Activated T-cell treated with anti-CD3 and anti-CD28 coated beads, Interleukin-2, amount 50 U/mL, for 72 hours (primary cell): ENCODE measurements around the gene MIP. TPM values are rescaled to one million over a fixed set of nuclear protein-coding genes. Genes with fewer than 3 reads are reported as not detected.
A peak's percentile ranks its signal among the peaks of the same experiment; 100 is the strongest.
"Not testable (repeated sequence)": the region's sequence is repeated elsewhere in the genome, so short reads cannot be mapped to it uniquely, and the experiment has no call there.

Source experiments
- ATAC-seq, 2 donors: fragments of 150-1000 bp; cut with Tn5 transposase; replicated peaks in 1 of 2; 2 replicates each; pipeline ENCODE4 v1.10.0; 2021; ENCODE audit warnings: moderate library complexity in 2 of 2, mild to moderate bottlenecking in 1 of 2
- DNase-seq, 2 donors: peaks; one replicate each; pipeline ENCODE4 v3.0.0; 2021 to 2022; ENCODE audit warnings: mixed read lengths in 1 of 2
- H3K27ac Mint-ChIP-seq: one replicate; pipeline ENCODE4 v1.8.0; 2022; ENCODE audit warnings: mild to moderate bottlenecking, moderate library complexity, mixed read lengths
- H3K27me3 Mint-ChIP-seq: one replicate; pipeline ENCODE4 v1.8.0; 2022; ENCODE audit warnings: low read depth, mixed read lengths
- H3K36me3 Mint-ChIP-seq, 2 donors: one replicate each; pipeline ENCODE4 v1.8.0; 2022; ENCODE audit warnings: mixed read lengths in 2 of 2, mild to moderate bottlenecking in 1 of 2; ENCODE audit not compliant: insufficient read depth in 2 of 2
- H3K4me1 Mint-ChIP-seq: one replicate; pipeline ENCODE4 v1.8.0; 2022; ENCODE audit warnings: low read depth, mixed read lengths
- H3K4me3 Mint-ChIP-seq, 2 donors: one replicate each; pipeline ENCODE4 v1.8.0; 2022; ENCODE audit warnings: mild to moderate bottlenecking in 2 of 2, mixed read lengths in 2 of 2, moderate library complexity in 2 of 2
- H3K9me3 Mint-ChIP-seq, 2 donors: one replicate each; pipeline ENCODE4 v1.8.0; 2022; ENCODE audit warnings: mixed read lengths in 2 of 2
- total RNA-seq, 2 donors: library from RNA; stranded (reverse); gene quantifications; one replicate each; pipeline ENCODE4 v1.2.3, GENCODE V29; 2022

Gene MIP
- total RNA-seq, 2 donors from 2014 or later: not detected

- no peaks in the 10 kb centered on the region for H3K9me3 Mint-ChIP-seq
- peak overlapping the region; percentile 94 to 100 for H3K4me3 Mint-ChIP-seq
- peaks cover 43% of the 10 kb centered on the region for H3K4me1 Mint-ChIP-seq
- no peaks in the 10 kb centered on the region for H3K27me3 Mint-ChIP-seq
- H3K27ac Mint-ChIP-seq: no peak overlapping the region
- peaks cover 4 to 7% of the 10 kb centered on the region in 2 donors for H3K36me3 Mint-ChIP-seq
- ATAC-seq (no peak), DNase-seq (no peak)
Measured at GRCh38 chr12:56450241-56450640, 4.2 kb downstream of the MIP start.

- peaks cover 0 to 3% of the 10 kb centered on the region in 2 donors for H3K9me3 Mint-ChIP-seq
- peaks cover 46% of the 10 kb centered on the region for H3K4me1 Mint-ChIP-seq
- peak overlapping the region; percentile 94 to 100 for H3K4me3 Mint-ChIP-seq
- peaks cover 7 to 10% of the 10 kb centered on the region in 2 donors for H3K36me3 Mint-ChIP-seq
- peak overlapping the region; percentile 99 for H3K27ac Mint-ChIP-seq
- no peak for DNase-seq
- H3K27me3 Mint-ChIP-seq: no peaks in the 10 kb centered on the region
- no peak for ATAC-seq
Measured at GRCh38 chr12:56449622-56449984, 4.9 kb downstream of the MIP start.

- DNase-seq (peak; percentile 89 to 90), ATAC-seq (peak; percentile 98 to 99)
- Mint-ChIP-seq H3K4me3 (peak within 1 kb of the TSS; percentile 94 to 100), H3K4me1 (peaks cover 49% of the 10 kb centered on the region), H3K27ac (peak within 1 kb of the TSS; percentile 99), H3K36me3 (peaks cover 11 to 16% of the 10 kb centered on the region in 2 donors), H3K9me3 (peaks cover 0 to 5% of the 10 kb centered on the region in 2 donors), H3K27me3 (no peaks in the 10 kb centered on the region)
Measured at GRCh38 chr12:56448860-56449621, 5.4 kb downstream of the MIP start, which contains the start of gene TIMELESS. TSS of gene TIMELESS (minus strand) at chr12:56449426. CDS start at chr12:56434170, 15,256 bp downstream.

- not testable (repeated sequence) for H3K9me3 Mint-ChIP-seq, DNase-seq, ATAC-seq, H3K27me3 Mint-ChIP-seq, H3K4me3 Mint-ChIP-seq, H3K27ac Mint-ChIP-seq
- peaks cover 11 to 20% of the 10 kb centered on the region in 2 donors for H3K36me3 Mint-ChIP-seq
- peaks cover 39% of the 10 kb centered on the region for H3K4me1 Mint-ChIP-seq
Measured at GRCh38 chr12:56443208-56443607, 11.2 kb downstream of the MIP start.

GRCh38 chr12:56437430-56438176 lies 16.9 kb downstream of the MIP start:
- peaks cover 0 to 2% of the 10 kb centered on the region in 2 donors for H3K36me3 Mint-ChIP-seq
- no peak overlapping the region for H3K4me3 Mint-ChIP-seq
- no peak overlapping the region for H3K27ac Mint-ChIP-seq

GRCh38 chr12:56434828-56435227 lies 19.6 kb downstream of the MIP start:
- H3K27me3 Mint-ChIP-seq: no peaks in the 10 kb centered on the region
- ATAC-seq: no peak

More at GRCh38 chr12:56437430-56438176, 16.9 kb downstream of the MIP start:
- ATAC-seq: no peak
- DNase-seq: no peak
- Mint-ChIP-seq H3K9me3 (no peaks in the 10 kb centered on the region), H3K4me1 (no peaks in the 10 kb centered on the region), H3K27me3 (no peaks in the 10 kb centered on the region)

GRCh38 chr12:56431850-56432249 lies 22.6 kb downstream of the MIP start:
- H3K36me3 Mint-ChIP-seq: peaks cover 11 to 28% of the 10 kb centered on the region in 2 donors
- no peaks in the 10 kb centered on the region for H3K9me3 Mint-ChIP-seq
- H3K27me3 Mint-ChIP-seq: no peaks in the 10 kb centered on the region
- ATAC-seq (no peak), DNase-seq (no peak)
- H3K27ac Mint-ChIP-seq: no peak overlapping the region
- H3K4me3 Mint-ChIP-seq: no peak overlapping the region
- H3K4me1 Mint-ChIP-seq: no peaks in the 10 kb centered on the region

More at GRCh38 chr12:56434828-56435227, 19.6 kb downstream of the MIP start:
- no peak overlapping the region for H3K4me3 Mint-ChIP-seq
- no peaks in the 10 kb centered on the region for H3K9me3 Mint-ChIP-seq
- peaks cover 3 to 14% of the 10 kb centered on the region in 2 donors for H3K36me3 Mint-ChIP-seq
- H3K27ac Mint-ChIP-seq: no peak overlapping the region
- H3K4me1 Mint-ChIP-seq: no peaks in the 10 kb centered on the region
- DNase-seq: no peak

- H3K36me3 Mint-ChIP-seq: peaks cover 11 to 29% of the 10 kb centered on the region in 2 donors
- H3K27ac Mint-ChIP-seq: no peak overlapping the region
- H3K4me1 Mint-ChIP-seq: no peaks in the 10 kb centered on the region
- DNase-seq (no peak), ATAC-seq (no peak)
- H3K27me3 Mint-ChIP-seq: no peaks in the 10 kb centered on the region
- no peak overlapping the region for H3K4me3 Mint-ChIP-seq
- no peaks in the 10 kb centered on the region for H3K9me3 Mint-ChIP-seq
Measured at GRCh38 chr12:56431288-56431687, 23.2 kb downstream of the MIP start.

- H3K27ac Mint-ChIP-seq: no peak overlapping the region
- H3K4me3 Mint-ChIP-seq: no peak overlapping the region
- peaks cover 15 to 45% of the 10 kb centered on the region in 2 donors for H3K36me3 Mint-ChIP-seq
- H3K27me3 Mint-ChIP-seq: no peaks in the 10 kb centered on the region
- no peaks in the 10 kb centered on the region for H3K9me3 Mint-ChIP-seq
- H3K4me1 Mint-ChIP-seq: peaks cover 7% of the 10 kb centered on the region
- ATAC-seq: no peak
- DNase-seq: no peak
Measured at GRCh38 chr12:56425940-56426438, 28.5 kb downstream of the MIP start.

GRCh38 chr12:56425193-56425592 lies 29.3 kb downstream of the MIP start:
- Mint-ChIP-seq H3K4me1 (peaks cover 7% of the 10 kb centered on the region), H3K9me3 (no peaks in the 10 kb centered on the region), H3K4me3 (no peak overlapping the region), H3K27me3 (no peaks in the 10 kb centered on the region), H3K27ac (peak overlapping the region; percentile 42), H3K36me3 (peaks cover 20 to 47% of the 10 kb centered on the region in 2 donors)
- no peak for DNase-seq
- no peak for ATAC-seq

- Mint-ChIP-seq H3K27ac (no peak overlapping the region), H3K4me1 (peaks cover 7% of the 10 kb centered on the region), H3K9me3 (no peaks in the 10 kb centered on the region), H3K4me3 (no peak overlapping the region), H3K27me3 (no peaks in the 10 kb centered on the region), H3K36me3 (peaks cover 16 to 41% of the 10 kb centered on the region in 2 donors)
- no peak for ATAC-seq
- DNase-seq: no peak
Measured at GRCh38 chr12:56420411-56420810, 34.0 kb downstream of the MIP start.

- Mint-ChIP-seq H3K27me3 (no peaks in the 10 kb centered on the region), H3K27ac (no peak overlapping the region), H3K4me1 (no peaks in the 10 kb centered on the region), H3K36me3 (peaks cover 9 to 25% of the 10 kb centered on the region in 2 donors), H3K9me3 (no peaks in the 10 kb centered on the region), H3K4me3 (no peak overlapping the region)
- DNase-seq: no peak
- ATAC-seq: no peak
Measured at GRCh38 chr12:56417739-56418138, 36.7 kb downstream of the MIP start.

GRCh38 chr12:56414401-56414800 lies 40.1 kb downstream of the MIP start:
- Mint-ChIP-seq H3K4me3 (no peak overlapping the region), H3K4me1 (no peaks in the 10 kb centered on the region), H3K27ac (no peak overlapping the region), H3K36me3 (peaks cover 4 to 10% of the 10 kb centered on the region in 2 donors), H3K27me3 (no peaks in the 10 kb centered on the region), H3K9me3 (no peaks in the 10 kb centered on the region)
- DNase-seq (no peak), ATAC-seq (no peak)
